MG63 (cell line): Measurements from ENCODE around the gene ADCY6. TPM values are rescaled to one million over a fixed set of nuclear protein-coding genes. Genes with fewer than 3 reads are reported as not detected.
"Not testable (repeated sequence)": the region's sequence is repeated elsewhere in the genome, so short reads cannot be mapped to it uniquely, and the experiment has no call there.

ENCODE experiments used
- DNase-seq: peaks from one replicate; pipeline ENCODE4 v3.0.0-alpha.2; 2020
- H3K27me3 ChIP-seq: fragments of 250-450 bp; sonication (Bioruptor Pico); 2 replicates; pipeline ENCODE4 v1.5.1; 2020; ENCODE audit warnings: mild to moderate bottlenecking, moderate library complexity
- H3K36me3 ChIP-seq: fragments of 250-450 bp; sonication (Bioruptor Pico); 2 replicates; pipeline ENCODE4 v1.5.1; 2020; ENCODE audit warnings: mild to moderate bottlenecking, moderate library complexity
- H3K4me3 ChIP-seq: fragments of 250-450 bp; sonication (Bioruptor Pico); 2 replicates; pipeline ENCODE4 v1.5.1; 2020; ENCODE audit warnings: mild to moderate bottlenecking, moderate library complexity
- H3K9me3 ChIP-seq: fragments of 250-450 bp; sonication (Bioruptor Pico); 2 replicates; pipeline ENCODE4 v1.5.1; 2020; ENCODE audit warnings: mild to moderate bottlenecking, moderate library complexity
- total RNA-seq: library from RNA; depleted of rRNA; stranded (reverse); fragments of >200 nt; shearing (Covaris generic); gene quantifications from 2 replicates; pipeline ENCODE4 v1.2.3, GENCODE V29; 2014; ENCODE audit warnings: low replicate concordance; rRNA removed

The ADCY6 gene
- total RNA-seq, 1 experiment from 2014 or later: 30.4 TPM

- H3K4me3 ChIP-seq: no peak overlapping the region
- H3K36me3 ChIP-seq: no peaks in the 10 kb centered on the region
- H3K9me3 ChIP-seq: no peaks in the 10 kb centered on the region
- no peak for DNase-seq
- H3K27me3 ChIP-seq: peaks cover 12% of the 10 kb centered on the region
Measured at GRCh38 chr12:48744251-48745008, 44.5 kb downstream of the ADCY6 start.

- DNase-seq: no peak
- Histone ChIP-seq H3K4me3 (no peak overlapping the region), H3K27me3 (peaks cover 17% of the 10 kb centered on the region), H3K9me3 (no peaks in the 10 kb centered on the region), H3K36me3 (no peaks in the 10 kb centered on the region)
Measured at GRCh38 chr12:48739618-48740269, 49.1 kb downstream of the ADCY6 start.

- no peak overlapping the region for H3K4me3 ChIP-seq
- H3K36me3 ChIP-seq: no peaks in the 10 kb centered on the region
- no peaks in the 10 kb centered on the region for H3K9me3 ChIP-seq
- H3K27me3 ChIP-seq: peaks cover 17% of the 10 kb centered on the region
- no peak for DNase-seq
Measured at GRCh38 chr12:48736456-48736855, 52.4 kb downstream of the ADCY6 start.

GRCh38 chr12:48728807-48729206 lies 60.1 kb downstream of the ADCY6 start:
- no peak for DNase-seq
- no peaks in the 10 kb centered on the region for H3K27me3 ChIP-seq
- H3K36me3 ChIP-seq: no peaks in the 10 kb centered on the region
- H3K4me3 ChIP-seq: no peak overlapping the region
- H3K9me3 ChIP-seq: no peaks in the 10 kb centered on the region

- H3K27me3 ChIP-seq, H3K36me3 ChIP-seq, DNase-seq, H3K4me3 ChIP-seq, H3K9me3 ChIP-seq: not testable (repeated sequence)
Measured at GRCh38 chr12:48720737-48721136, 68.2 kb downstream of the ADCY6 start.

GRCh38 chr12:48720171-48720570 lies 68.7 kb downstream of the ADCY6 start:
- not testable (repeated sequence) for H3K4me3 ChIP-seq, H3K27me3 ChIP-seq, H3K36me3 ChIP-seq, H3K9me3 ChIP-seq, DNase-seq

GRCh38 chr12:48719002-48719401 lies 69.9 kb downstream of the ADCY6 start:
- not testable (repeated sequence) for H3K27me3 ChIP-seq, H3K9me3 ChIP-seq, H3K4me3 ChIP-seq, DNase-seq
- peaks cover 11% of the 10 kb centered on the region for H3K36me3 ChIP-seq

GRCh38 chr12:48717252-48717695 lies 71.6 kb downstream of the ADCY6 start:
- no peak for DNase-seq
- H3K4me3 ChIP-seq: peak overlapping the region; percentile 80
- H3K36me3 ChIP-seq: peaks cover 24% of the 10 kb centered on the region
- no peaks in the 10 kb centered on the region for H3K27me3 ChIP-seq
- H3K9me3 ChIP-seq: peaks cover 10% of the 10 kb centered on the region; the same call in 1 of the 2 replicates

GRCh38 chr12:48716493-48717251 lies 72.2 kb downstream of the ADCY6 start, which contains the start of gene CCNT1:
Gene CCNT1, minus strand, starts transcription at chr12:48716707. Its CDS starts 32 bp downstream, at chr12:48716675.
- peaks cover 28% of the 10 kb centered on the region for H3K36me3 ChIP-seq
- no peaks in the 10 kb centered on the region for H3K27me3 ChIP-seq
- peak within 1 kb of the TSS; percentile 80 for H3K4me3 ChIP-seq
- H3K9me3 ChIP-seq: peaks cover 10% of the 10 kb centered on the region; the same call in 1 of the 2 replicates
- peak; percentile 99 for DNase-seq

Other genes with a start within 250 kb of the ADCY6 start
- gene LALBA, start 219.0 kb downstream of the ADCY6 start, total RNA-seq: not detected in 2 replicates
- 42.8 and 56.3 TPM in 2 replicates for gene KANSL2, start 106.9 kb downstream of the ADCY6 start, total RNA-seq
- gene CCNT1, start 72.4 kb downstream of the ADCY6 start, total RNA-seq: 9.7 and 22.2 TPM in 2 replicates
- gene CACNB3, start 29.4 kb upstream of the ADCY6 start, total RNA-seq: 13.9 and 19.0 TPM in 2 replicates
- gene DDX23, start 63.1 kb upstream of the ADCY6 start, total RNA-seq: 76.0 and 85.0 TPM in 2 replicates
- gene RND1, start 76.8 kb upstream of the ADCY6 start, total RNA-seq: 0.12 TPM in 1 of 2 replicates, not detected in the other
- 0.94 and 3.2 TPM in 2 replicates for gene FKBP11, start 136.4 kb upstream of the ADCY6 start, total RNA-seq
- gene ARF3, start 168.4 kb upstream of the ADCY6 start, total RNA-seq: 77.7 and 79.1 TPM in 2 replicates
- 2.7 and 3.6 TPM in 2 replicates for gene WNT10B, start 182.6 kb upstream of the ADCY6 start, total RNA-seq
- gene WNT1, start 189.2 kb upstream of the ADCY6 start, total RNA-seq: not detected in 2 replicates
- 0.13 TPM in 1 of 2 replicates, not detected in the other for gene DDN, start 210.3 kb upstream of the ADCY6 start, total RNA-seq
- gene PRKAG1, start 229.7 kb upstream of the ADCY6 start, total RNA-seq: 76.4 and 102 TPM in 2 replicates